SW480 (cell line): Measurements from ENCODE around the gene NSMCE4A.
"Not testable (repeated sequence)": the region's sequence is repeated elsewhere in the genome, so short reads cannot be mapped to it uniquely, and the experiment has no call there.

Source experiments
- DNase-seq: peaks from one replicate; pipeline ENCODE4 v3.0.0-alpha.2; 2016; ENCODE audit warnings: low spot score

NSMCE4A gene

GRCh38 chr10:121935702-121936101 lies 39.3 kb downstream of the NSMCE4A start:
- peak; percentile 22 for DNase-seq

DNA sequence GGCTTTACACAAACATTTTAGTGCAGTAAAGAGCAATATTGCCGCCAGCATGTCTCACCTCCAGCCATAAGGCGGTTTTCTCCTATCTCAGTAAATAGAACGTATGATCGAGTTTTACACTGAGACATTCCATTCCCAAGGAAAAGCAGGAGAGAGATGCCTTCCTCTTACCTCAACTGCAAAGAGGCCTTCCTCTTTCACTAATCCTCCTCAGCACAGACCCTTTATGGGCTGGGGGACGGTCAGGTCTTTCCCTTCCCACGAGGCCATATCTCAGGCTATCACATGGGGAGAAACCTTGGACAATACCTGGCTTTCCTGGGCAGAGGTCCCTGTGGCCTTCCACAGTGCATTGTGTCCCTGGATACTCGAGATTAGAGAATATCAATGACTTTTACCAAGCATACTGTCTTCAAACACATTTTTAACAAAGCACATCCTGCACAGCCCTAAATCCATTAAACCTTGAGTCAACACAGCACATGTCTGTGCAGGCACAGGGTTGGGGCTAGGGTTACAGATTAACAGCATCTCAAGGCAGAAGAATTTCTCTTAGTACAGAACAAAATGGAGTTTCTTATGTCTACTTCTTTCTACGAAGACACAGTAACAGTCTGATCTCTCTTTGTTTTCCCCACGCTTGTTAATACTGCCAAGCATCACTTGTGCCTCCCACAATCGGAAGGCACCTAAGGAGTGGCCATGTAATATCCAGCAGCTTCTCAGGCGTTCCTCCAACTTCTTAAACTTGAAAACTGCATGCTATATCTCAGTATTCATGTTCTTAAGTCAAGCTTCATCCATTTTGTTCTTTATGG lies 44.5 kb downstream of the NSMCE4A start:
- DNase-seq = not testable (repeated sequence)

- DNase-seq = not testable (repeated sequence)
Measured at GRCh38 chr10:121929585-121930267, 45.3 kb downstream of the NSMCE4A start.

DNA sequence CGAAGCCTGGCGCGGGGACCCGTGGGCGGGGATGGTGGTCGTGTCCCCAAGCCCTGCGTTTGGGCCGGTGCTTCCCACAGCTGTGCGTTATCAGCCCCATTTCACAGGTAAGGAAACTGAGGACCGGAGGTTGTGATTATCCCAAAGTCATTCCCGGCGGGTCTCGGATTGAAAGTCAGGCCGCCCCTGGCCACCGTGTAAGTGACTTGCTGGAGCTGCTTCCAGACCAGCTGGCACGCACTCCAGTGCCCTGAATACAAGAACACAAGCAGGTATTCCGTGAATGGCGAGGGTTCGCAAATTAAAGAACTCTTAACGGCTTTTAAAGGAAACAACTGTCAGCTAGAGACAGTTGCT lies 46.5 kb downstream of the NSMCE4A start:
- DNase-seq = no peak

DNA sequence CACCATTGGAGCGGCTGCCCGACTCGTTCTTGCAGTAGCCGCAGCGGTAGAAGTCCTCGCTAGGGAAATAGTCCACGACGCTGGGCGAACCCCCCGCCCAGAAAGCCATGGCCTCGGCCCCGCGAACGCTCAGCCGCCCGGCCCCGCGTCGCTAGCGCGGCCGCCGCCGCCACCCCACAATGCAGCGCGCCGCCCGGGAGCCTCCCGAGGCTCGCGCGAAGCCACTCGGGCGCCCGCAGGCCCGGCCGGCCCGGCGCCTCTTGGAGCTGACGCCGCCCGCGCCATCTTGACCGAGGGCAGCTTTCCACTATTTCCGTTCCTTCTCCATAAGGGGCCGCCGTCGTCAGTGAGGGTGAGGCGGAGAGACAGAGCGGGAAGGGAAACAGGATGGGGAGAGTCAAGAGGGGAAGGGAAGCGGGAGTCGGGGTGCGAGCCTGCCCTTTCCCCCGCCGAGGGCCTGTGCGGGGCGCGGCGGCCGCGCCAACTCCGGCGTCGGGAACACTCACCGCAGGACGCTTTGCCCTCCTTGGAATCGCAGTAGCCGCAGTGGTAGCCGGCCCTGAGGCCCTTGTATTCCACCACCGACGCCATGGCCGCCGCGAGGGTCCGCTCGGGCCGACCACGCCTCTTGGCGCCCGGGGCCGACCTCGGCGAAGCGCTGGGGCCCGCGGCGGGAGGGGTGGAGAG lies 47.0 kb downstream of the NSMCE4A start, which contains the start of gene ATE1:
Gene ATE1, minus strand, starts transcription at position 191 of the 687 bp plus-strand sequence. Its CDS starts 82 bp downstream, at position 109.
- peak; percentile 93 for DNase-seq

DNA sequence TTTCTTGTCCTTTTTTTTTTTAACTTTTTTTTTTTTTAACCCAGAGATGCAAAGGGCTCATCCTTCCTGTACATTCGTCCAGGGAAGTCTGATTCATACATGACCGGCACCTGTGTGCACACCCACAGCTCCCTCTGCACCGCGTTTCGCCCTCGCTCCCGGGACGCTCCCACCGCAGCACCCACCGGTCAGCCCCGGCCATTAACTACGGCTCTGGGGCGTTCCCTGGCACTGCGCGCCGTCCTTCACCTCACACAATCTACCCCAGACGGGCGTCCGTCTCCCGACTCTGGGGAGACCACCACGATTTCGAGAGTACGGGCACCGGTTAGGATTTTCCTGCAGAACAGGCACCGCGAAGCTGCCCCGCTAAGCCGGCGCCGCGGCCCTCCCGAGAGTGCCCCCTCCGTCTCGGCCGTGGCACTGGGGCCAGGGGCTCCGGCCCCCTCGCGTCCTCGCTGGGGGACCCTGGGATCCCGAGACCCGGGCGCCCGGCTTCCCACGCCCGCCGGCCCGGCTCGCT lies 47.6 kb downstream of the NSMCE4A start:
- peak; percentile 82 for DNase-seq

GRCh38 chr10:121926671-121927317 lies 48.2 kb downstream of the NSMCE4A start:
- peak; percentile 17 for DNase-seq

GRCh38 chr10:121926157-121926556 lies 48.9 kb downstream of the NSMCE4A start:
- DNase-seq = no peak

- DNase-seq = no peak
Measured at GRCh38 chr10:121921238-121921931, 53.6 kb downstream of the NSMCE4A start.

- DNase-seq = no peak
Measured at GRCh38 chr10:121919666-121920065, 55.4 kb downstream of the NSMCE4A start.

DNA sequence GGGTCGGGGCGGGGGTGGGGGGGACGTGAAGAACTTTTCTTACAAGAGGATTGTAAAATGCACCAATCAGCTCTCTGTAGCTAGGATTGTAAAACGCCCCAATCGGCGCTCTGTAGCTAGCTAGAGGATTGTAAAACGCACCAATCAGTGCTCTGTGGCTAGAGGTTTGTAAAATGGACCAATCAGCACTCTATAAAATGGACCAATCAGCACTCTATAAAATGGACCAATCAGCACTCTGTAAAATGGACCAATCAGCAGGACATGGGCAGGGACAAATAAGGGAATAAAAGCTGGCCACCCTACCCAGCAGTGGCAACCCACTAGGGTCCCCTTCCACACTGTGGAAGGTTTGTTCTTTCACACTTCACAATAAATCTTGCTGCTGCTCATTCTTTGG lies 56.2 kb downstream of the NSMCE4A start:
- DNase-seq = not testable (repeated sequence)

- DNase-seq = no peak
Measured at GRCh38 chr10:121914661-121915060, 60.4 kb downstream of the NSMCE4A start.

DNA sequence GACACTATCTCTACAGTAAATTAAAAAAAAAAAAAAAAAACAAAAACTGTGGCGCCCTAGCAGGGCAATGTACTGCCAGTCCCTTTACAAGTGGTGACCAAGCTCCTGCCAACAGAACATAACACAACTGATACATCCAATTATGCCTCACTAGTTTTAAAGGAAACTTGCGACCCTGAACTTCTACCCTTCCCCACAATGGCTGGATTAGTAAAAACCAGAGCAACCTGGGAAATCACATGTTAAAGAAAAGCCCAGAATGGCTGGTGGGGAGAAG lies 63.7 kb downstream of the NSMCE4A start:
- DNase-seq = no peak

DNA sequence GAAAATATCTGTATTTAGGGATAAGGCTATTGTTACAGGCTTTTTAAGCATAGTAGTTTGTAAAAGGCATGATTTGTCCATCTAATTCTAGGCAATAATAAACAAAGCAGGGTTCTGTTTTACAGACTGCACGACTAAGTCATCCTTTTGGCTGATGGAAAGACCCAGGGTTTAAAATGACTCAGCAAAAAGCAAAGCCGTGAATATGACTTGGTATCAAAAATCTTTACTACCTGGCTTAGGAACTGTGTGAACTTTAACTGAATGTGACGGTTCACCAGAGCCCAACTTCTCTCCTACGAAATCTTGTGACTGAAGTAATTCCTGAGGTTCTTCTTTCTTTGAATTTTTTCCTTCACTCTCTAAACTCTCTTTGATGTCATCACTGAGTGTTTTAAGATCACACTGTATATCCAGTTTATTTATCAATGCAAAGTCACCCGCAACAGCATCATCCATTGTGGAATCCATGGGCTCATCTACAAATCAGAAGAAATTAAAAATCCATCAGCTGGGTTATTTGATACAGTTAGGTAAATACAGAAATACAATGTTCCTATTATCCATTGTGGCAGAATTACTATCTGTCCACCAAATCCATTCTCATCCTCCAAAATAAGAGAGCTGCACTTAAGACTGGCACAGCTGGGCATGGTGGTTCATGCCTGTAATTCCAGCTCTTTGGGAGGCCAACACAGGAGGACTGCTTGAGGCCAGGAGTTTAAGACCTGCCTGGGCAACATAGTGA lies 64.2 kb downstream of the NSMCE4A start:
- DNase-seq = no peak
